A172 (cell line): Measurements from ENCODE around the gene IL22. TPM values are rescaled to one million over a fixed set of nuclear protein-coding genes. Genes with fewer than 3 reads are reported as not detected.
A peak's percentile ranks its signal among the peaks of the same experiment; 100 is the strongest.
"Not testable (repeated sequence)": the region's sequence is repeated elsewhere in the genome, so short reads cannot be mapped to it uniquely, and the experiment has no call there.

Experiments used
- DNase-seq: peaks from one replicate; pipeline ENCODE4 v3.0.0-alpha.2; 2015; ENCODE audit warnings: low spot score
- total RNA-seq: library from RNA; depleted of rRNA; stranded (reverse); fragments of >200 nt; shearing (Covaris generic); gene quantifications from 2 replicates; pipeline ENCODE4 v1.2.3, GENCODE V29; 2014; rRNA removed

The IL22 gene
- total RNA-seq, 1 experiment from 2014 or later, result not detected

DNA sequence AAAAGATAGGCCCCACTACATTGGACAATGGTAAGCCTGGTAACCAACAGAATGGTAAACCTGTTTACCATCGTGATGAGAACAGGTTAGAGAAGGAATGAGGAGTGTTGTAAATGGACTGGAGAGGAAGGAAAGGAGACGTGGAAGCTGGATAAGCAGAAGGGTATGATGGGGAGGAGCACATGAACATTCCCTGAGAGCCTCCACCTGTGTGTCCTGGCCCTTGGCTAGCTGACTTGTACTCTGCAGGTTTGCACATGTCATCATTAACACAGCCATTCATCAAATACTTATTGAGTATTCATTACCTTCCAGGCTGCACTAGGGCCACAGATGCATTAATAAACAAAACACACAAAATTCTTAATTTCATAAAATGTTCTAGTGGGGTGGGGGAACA, 23.4 kb downstream of the IL22 start:
- no peak for DNase-seq

DNA sequence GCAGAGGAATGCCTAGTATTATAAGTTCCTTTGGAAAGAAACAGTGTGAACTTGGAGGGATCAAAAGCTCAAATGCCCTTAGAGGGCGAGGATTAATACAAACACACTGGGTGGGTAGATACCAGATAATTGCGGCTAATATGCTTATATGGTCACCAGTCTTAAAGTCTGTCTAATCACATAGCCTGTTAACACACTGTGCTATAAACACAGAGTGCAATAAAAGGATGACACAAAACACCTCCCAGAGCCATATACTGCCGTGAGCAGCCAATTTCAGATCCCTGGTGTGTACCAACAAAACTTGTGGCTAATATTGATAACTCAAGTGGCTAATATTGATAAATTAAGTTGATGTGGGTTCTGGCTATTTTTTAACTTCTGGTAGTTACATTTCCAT, 26.0 kb downstream of the IL22 start:
- no peak for DNase-seq

DNA sequence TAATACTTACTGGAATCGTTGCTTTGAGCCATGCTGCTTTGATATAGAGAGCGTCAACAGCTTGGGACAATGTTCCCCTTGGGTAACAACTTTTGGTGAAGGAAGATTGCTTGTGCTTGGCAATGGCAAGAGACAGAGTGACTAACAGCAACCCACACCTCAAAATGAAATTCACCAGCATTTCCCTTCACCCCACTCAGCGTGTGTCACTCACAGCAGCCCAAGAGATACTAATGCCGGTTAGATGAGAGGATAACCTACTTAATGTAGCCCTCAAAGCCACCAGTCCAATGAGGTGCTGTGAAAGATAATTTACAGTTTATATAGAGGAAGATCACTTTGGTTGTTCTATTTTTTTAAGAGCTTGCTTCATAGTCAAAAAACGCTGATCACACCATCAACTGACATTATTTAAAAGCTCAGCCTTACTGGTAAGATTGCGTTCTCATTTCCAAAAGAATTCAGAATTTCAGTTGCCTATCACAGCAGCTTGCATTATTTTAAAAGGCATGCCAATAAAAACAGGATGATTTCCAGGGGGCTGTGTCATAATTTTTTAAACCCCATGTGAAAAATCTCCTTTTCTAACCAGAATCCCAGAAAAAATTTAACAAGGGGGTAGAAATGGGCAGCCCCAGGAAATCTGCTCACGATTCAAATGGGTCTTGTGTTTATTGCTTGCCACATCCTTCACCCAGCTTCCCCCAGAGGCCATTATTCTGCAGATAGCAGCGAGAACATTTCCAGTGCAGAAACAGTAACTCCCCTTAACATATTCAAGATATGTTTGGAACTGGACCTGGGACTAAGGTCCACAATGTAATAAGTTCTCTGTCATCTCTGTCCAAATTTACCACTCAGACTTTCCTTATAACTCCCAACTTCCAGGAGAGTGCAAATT, 27.6 kb downstream of the IL22 start, which contains the start of gene IL26:
IL26 (minus strand) TSS at position 235 of the 901 bp plus-strand sequence; CDS start at position 181, 54 bp downstream.
- DNase-seq, result no peak

DNA sequence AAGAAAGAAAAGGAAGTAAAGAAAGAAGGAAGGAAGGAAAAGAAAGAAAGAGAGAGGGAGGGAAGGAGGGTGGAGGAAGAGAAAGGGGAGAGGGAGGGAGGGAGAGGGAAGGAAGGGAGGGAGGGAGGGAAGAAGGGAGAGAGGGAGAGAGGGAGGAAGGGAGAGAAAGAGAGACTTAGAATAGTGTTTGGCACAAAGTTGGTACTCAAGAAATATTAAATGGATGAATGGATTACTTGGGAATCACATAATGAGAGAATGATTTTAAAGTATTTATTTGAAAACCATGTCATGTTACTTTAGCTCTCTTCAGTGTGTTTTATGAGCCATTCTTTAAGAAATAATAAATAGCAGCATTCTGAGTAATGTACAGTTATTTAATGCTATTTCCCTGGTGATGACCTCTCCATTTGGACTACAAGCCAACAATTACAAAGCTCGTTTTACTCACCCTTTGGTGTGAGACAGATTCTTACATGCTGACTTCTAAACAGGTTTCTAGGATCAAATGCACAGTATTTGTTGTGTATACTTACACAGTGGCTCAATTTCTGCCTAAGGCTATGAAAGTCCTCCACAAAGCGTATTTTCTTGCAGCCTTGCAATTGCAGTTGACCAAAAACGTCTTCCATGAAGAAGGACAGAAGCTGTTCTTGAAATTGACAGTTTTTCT, 28.7 kb downstream of the IL22 start:
- no peak for DNase-seq

DNA sequence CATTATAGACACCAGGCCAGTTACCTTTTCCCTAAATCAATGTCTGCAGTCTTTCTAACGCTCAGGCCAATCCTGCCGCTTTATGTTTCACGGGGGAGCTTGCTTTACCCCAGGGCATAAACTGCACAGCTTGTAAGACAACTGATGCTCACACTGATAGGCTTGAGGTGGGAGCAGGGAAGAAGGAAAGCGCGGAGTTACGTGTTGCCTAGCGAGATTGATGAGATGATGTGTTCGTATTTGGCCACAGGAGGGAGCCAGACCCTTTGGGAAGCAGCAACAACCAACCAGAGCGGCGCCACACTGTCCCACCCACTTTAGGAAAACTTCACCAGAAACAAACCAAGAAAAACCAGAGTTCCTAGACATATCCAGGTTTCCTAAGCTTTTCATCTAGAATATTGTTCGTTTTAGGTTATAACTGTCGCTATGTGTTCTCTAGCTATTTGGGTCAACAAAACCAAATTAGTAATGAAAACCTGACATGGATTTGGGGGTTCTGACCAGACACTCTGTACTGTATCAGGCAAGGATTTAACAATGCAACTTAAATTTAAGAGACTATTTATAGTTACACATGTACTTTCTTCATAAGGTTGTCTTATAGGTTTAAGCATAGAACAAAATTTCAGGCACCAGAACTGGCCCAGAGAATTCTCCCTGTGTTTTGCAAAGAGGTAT, 30.2 kb downstream of the IL22 start:
- peak; percentile 78 for DNase-seq

DNA sequence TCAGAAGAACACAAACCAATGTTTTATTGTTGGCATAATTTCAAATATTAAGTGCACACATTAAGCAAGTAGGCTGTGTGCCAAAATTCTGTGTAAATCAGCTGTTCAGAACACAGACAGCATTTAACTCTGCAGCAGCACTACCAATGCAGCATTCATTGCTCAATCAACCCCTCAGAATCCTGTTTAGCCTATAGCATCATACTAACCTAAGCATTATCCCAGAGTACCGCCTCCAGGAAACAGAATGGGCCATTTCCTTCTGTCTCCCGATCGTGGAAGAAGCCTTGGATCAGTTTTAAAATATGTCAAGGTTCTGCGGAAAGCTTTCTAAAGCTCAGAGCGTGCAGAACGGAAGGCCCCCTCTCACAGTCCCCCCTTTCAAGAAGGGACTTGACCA, 31.1 kb downstream of the IL22 start:
- no peak for DNase-seq

DNA sequence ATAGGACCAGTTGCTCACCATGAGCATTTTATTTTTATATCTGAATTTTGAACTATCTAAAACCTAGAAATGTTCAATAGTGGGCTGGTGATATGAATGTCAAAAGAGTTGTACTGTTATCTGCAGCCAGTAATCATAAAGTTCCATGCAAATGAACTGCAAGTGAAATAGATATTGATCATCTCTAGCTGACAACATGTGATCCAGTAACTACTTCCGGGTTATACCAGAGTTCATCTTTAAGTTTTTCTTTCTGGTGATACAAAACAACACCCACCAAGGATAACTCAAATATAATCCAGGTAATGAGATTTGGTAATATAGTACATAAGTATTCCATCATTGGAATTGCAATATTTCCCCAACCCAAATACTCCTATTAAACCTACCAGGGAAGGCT, 31.9 kb downstream of the IL22 start:
- DNase-seq, result no peak

DNA sequence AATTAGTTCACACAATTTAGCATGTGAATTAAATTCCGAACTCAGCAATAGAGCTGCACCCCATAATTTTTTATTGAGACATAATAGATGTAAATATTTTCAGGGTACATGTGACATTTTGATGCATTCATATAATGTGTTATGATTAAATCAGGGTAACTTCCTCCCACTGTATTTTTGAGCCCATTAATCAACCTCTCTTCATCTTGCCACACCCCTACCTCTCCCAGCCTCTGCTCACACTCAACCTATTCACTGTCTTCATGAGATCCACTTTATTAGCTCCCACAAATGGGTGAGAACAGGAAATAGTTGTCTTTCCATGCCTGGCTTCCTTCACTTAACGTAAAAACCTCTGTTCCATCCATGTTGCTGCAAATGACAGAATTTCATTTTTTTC, 42.5 kb downstream of the IL22 start:
- DNase-seq, result no peak

DNA sequence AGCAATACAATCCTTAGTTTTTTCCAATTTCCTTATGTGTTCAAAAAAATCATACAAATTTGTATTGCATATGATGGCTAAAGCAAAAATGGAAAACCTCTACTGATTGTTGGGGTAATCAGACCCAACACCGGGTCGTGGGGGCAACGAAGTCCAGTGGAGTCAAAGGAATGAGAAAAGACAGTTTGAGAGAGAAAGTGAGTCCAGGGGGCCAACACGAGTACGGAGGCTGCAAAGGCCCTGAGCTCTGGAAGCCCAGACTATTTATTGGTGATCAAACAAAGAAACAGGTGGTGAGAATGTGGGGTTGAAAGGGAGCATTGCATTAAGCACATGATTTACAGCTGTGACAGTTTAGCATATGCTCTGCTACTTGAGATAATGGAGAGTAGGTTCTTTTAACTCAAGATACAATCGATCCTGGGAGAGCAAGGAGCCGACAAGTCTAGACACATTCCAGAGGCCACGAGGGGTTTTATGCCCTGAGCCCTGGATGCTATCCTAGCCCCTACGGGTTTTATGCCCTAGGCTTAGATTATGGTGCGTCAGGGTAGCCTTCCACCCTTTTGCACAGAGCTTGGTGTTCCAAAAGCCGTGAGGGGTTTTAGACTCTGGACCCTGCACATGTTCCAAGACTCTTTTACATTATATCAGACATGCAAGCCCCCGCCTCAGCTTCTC, 44.2 kb downstream of the IL22 start:
- DNase-seq, result not testable (repeated sequence)

DNA sequence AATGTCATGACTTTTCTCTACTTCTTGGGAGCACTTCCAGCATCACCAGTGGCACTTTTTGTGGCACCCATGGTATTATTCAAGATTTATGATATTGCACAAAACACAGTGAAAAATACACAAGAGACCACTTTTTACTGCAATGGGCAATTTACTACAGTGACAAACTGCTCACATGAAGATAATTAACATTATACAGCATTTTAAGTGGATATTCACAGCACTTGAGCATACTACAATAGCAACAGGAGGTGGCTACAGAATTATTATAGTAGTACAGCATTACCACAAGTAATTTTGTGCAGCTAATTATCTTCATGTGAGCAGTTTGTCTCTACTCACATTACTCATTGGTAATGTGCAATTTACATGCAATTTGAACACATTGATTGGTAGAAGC, 46.1 kb downstream of the IL22 start:
- DNase-seq, result no peak

DNA sequence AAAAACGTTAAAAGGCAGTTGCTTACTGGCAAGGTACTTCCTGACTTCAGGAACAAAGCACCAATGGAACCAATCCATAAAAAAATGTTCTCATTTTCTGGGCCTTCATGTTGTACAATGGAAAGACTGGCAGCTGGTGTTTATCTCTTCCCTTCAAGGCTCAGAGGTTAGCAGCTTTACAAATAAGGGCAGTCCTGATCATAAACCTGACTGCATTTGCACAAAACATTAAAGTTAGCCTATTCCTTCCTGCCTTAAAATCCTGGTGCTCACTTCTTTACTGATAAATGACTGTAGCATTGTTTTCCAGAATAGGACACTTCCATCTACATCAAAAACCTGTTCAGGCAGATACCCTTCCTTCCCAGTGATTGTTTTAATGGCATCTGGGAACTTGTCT, 47.0 kb downstream of the IL22 start:
- DNase-seq, result no peak

DNA sequence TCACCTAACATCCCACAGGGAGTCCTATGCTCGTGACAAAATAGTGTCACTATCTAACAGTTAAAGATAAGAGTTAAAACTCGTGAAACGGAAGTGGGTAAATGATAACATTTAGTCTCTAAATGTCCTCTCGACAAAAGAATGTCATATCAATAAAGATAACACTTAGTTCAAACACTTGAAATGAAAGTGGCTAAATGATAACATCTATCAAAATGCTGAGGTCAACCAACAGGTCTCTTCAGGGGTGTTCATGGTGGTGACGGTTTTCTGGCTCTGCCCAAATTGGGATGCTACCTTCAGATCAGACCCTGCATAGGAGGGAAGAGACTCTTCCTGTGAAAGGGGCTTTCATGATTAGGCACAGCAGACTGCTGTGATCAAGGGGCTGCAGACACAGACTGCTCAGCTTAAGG, 49.9 kb downstream of the IL22 start:
- no peak for DNase-seq

DNA sequence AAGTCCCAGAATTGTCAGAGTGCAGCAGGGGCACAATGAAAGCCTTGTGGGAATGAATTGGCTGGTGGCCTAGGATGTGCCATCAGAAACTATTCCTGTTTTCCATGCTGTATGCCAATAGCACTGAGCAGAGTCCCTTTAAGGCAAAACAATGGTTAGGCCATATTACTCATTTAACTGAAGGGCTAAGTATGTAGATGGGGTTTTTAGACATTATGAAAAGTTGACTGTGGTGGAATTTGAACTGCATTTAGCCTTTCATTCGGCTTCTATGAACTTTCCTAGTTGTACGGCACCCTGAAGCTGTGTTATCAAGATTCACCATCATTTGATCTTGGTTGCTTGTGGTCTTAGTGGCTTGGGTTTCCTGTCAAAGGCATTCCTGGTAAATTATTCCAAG, 52.5 kb downstream of the IL22 start:
- peak; percentile 49 for DNase-seq

DNA sequence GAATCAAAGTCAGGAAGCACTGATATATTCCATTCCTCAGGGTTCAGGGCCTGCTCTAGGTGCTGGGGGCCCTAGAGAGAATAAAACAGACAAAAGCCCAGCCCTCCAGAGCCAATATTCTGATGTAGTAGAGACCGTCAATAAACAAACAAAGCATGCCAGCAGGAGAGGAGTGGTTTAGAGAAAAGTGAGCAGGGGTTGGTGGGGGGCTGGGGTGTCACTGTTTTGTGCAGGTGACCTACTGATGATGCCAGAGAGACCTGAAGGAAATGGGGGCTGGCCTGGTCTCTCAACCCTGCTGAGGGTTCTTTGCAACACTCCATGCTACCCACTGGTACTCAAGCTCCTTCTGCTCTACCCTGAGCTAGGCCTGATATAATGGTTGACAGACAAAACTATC, 54.3 kb downstream of the IL22 start:
- no peak for DNase-seq

DNA sequence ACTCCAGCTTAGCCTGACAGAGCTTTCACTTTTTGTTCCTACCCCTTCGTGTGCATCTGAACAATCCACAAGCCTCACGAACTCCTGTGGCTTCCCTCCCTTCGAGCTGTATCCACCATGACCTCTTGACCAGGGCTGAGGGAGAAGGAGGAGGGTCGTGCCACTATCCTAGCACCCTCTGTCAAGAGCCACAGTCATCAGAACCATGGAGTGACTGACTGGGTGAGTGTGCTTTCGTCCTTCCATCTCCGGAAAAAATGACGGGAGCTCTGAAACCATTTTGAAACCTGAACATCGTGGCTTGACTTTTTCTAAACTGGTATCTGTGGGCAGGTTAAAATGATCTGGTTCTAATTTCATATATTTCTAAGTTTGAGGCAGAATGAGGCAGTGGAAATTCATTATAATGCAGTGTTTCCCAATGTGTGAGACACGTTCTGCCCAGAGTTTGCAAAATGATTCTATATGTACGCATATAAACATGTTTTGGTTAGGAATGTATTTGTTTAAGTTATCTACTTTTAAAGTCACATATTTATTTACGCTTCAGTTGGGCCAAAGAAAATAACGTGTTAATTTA, 54.8 kb downstream of the IL22 start:
- DNase-seq, result no peak

Other genes with a start within 250 kb of the IL22 start
- not detected in 2 replicates for gene IFNG, start 93.9 kb downstream of the IL22 start, total RNA-seq
- not detected in 2 replicates for gene IL26, start 27.8 kb downstream of the IL22 start, total RNA-seq
- gene MDM1, start 78.8 kb upstream of the IL22 start, total RNA-seq, result 15.2 and 23.0 TPM in 2 replicates